HL-60/S4 treated with phorbol 12-myristate 13-acetate at 8.2 ng/mL for 4 days and 3 days (cell line): ENCODE measurements around the gene PLEKHS1.
"Not testable (repeated sequence)": the region's sequence is repeated elsewhere in the genome, so short reads cannot be mapped to it uniquely, and the experiment has no call there.

Source experiments
- in situ Hi-C: fragments of 300-500 bp; cut with MboI; formaldehyde crosslinking; loops from 2 replicates; pipeline ENCODE4 v1.15.0; 2022; ENCODE audit warnings: low sequenced_read_pairs

Gene PLEKHS1

DNA sequence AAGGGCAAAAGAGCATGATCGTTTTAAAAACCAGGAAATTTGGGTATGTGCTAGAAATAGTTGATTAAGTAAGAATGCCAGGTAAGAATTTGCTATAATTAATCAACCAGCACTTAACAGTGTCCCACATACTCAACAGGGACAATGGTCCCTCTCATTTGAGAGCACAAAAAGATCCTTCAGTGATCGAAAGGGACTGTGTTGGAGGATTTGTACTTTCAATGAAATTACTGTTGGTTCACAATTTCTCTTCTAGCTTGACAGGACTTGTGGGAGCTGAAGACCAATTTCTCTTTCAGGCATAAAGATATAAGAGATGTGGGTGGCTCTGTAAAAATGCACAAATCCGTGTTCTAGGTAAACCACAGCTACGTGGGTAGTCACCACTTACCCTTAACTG is 12.5 kb upstream of the PLEKHS1 start:
- in situ Hi-C loops, result no loop called here

DNA sequence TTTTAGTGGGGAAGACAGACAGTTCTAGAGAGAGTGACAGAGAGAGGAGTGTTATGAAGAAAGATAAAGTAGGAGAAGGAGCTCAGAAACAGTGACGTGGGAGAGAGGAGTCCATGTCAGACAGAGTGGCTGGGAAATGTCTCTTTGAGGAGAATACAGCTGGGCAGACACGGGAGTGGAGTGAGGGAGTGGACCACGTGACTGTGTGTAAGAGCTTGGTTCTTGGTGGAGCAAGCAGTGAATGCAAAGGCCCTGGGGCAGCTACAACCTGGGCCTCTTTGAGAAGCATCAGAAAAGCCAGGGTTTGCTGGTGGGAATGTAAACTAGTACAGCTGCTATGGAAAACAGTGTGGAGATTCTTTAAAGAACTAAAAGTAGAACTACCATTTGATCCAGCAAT is 11.9 kb upstream of the PLEKHS1 start:
- in situ Hi-C loops, result no loop called here

DNA sequence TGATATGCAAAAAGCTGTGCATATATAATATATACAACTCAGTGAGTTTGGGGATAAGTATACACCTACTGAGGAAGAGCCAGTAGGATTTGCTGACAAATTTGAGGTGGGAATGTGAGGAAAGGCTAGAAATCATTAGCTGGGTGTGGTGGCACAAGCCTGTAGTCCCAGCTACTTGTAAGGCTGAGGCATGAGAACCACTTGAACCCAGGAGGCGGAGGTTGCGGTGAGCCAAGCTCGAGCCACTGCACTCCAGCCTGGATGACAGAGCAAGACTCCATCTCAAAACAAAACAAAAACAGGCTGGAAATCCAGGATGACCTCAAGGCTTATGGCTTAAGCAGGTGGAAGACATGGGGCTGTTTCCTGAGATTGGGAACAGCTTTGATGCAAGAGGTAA is 10.6 kb upstream of the PLEKHS1 start:
- in situ Hi-C loops, result no loop called here

DNA sequence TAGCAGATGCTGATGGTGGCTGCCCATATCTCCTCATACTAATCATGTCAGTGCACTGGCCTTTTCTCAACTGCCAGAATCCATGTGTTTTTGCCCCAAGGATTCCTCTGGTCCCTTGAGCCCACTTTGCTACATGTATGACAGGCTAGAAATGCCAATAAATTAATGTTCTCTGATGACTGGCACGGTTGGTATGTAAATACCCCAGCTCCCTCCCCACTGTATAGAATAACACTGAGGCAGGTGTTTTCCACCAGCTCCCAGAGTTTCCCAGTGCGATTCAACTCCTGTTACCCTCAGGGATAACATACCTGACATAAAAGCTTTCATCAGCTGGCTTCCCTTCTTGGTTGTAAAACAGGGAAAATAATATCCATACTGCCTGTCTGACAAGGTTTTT is 9.0 kb upstream of the PLEKHS1 start:
- in situ Hi-C loops, result no loop called here

DNA sequence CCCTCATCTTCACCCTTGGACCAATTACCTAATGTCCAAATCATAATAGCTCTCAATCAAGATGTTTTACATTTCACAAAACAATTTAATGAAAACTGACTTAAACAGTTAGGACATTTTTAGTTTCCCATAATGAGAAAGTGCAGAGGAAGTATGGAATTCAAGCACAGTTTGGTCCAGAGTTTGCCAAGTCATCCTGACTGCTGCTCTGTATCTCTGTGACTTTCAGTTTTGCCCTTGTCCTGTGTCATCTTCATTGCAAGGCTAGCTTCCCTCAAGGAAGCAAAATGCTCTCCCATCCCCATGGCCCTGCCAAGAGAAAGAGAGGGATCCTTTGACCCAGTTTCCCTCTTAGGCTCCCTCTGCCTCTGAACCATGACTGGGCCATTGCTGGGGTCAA is 7.9 kb upstream of the PLEKHS1 start:
- in situ Hi-C loops, result no loop called here

DNA sequence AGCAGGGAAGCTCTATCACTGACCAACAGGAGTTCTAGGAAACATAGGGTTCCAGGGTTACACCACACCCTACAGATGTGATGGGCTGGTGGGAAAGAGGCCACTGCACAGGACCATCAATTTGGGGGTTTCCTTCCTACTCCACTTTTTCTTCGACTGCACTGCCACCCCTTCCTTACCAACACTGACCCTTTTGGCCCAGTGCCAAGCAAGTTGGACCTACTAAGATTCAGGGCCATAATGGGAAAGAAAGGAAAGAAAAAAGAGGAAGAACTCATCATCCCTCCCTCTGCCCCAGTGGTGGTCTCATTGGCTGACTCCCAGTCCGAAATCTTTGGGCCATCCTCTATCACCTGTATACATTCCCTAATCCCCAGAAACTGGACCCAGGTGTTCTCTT is 6.1 kb upstream of the PLEKHS1 start:
- in situ Hi-C loops, result no loop called here

DNA sequence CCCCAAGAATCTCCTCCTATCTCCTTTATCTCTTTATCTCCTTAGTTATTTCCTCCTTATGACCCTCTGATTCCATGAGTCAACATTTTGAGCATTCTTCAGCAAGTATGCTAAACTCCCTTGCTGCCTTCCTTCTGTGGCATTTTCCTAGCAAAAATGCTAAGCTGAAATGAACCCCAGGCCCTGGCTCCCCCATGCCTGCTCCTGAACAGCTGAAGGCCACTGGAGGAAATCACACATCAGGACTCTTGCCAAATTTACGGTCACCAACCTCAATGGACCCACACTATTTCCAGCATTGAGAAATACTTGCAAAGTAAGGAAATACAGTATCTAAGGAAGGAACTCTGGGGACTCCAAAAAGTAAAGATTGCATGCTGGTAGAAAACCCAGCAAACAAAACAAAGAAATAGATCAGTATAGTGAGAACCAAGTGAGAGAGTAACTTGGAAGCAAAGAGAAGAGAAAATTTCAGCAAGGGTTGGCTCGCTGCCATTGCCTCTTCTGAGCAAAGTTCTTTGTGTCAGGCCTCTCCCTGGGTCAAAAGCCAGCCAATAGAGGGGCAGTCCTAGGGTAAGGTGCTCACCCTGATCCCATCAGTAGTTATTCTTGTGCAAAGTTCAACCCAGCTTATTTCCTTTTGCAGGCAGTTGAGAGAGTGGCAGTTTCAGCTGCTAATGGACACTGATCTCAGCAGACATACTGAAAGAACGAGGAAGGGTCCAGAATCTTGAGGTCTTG is 5.1 kb upstream of the PLEKHS1 start:
- in situ Hi-C loops, result no loop called here

DNA sequence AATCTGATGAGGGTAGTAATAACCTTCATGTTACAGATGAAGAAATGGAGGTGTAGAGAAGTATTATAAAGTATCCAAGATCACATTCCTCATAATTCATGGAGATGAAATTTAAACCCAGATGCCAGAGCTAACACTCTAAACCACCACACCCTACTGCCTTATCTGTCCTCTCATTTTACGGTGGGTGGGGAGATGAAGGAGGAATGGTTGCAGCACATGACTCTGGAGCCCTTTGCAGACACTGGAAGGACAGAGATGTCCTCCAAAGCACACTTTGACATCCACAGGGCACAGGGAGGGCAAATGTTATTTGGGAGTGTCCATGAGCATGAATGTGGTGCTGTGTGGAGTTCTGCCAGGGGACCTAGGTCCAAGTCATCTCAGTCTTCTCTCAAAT is 1.1 kb downstream of the PLEKHS1 start:
- in situ Hi-C loops, result no loop called here

DNA sequence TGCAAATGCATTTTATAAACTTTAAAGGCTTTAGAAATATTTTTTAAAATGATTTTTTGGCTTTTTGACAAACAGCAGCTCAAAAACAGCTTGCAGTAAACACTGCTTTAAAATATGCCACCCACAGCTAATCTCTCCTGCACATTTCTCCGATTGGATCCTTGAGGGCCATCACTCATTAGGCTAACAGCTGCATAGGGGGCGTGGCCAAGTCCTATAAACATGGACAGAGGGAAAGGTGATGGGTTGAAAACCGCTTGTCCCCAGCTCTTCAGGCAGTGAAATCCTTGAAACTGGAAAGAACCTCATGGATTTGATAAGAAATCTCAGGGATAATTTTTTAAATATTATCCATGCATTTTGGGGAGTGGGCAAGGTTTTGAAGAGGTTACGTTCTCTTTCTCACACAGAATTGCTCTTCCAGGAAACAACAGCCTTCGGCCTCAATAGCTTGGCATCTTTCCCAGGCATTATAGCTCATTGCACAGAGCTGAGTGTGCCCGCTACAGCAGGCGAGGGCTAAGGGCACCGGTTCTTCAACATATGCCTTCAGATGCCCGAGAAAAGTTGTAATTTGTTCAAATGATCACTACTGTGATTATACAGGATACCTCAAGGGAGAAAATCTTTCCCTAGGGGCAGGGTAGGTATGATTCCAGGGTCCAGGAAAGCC is 1.7 kb downstream of the PLEKHS1 start:
- in situ Hi-C loops, result no loop called here

DNA sequence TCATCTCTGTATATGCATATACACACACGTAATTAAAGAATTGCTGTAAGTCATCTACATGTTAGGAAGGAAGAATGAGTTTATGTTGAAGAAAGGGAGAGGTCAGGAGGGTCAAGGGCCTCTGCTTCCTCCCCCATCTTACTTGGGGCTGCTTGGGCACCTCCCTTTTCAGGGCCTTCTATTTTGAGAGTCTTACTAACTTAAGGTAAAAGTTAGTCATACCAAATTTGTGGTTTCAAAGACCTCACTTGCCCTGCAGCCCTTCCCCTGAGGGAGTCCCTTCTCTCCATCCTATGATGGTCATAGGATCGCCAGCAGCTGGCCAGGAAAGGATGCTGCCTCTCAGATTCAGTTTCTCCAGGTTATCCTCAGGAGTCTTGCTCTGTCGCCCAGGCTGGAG is 2.6 kb downstream of the PLEKHS1 start:
- in situ Hi-C loops, result no loop called here

DNA sequence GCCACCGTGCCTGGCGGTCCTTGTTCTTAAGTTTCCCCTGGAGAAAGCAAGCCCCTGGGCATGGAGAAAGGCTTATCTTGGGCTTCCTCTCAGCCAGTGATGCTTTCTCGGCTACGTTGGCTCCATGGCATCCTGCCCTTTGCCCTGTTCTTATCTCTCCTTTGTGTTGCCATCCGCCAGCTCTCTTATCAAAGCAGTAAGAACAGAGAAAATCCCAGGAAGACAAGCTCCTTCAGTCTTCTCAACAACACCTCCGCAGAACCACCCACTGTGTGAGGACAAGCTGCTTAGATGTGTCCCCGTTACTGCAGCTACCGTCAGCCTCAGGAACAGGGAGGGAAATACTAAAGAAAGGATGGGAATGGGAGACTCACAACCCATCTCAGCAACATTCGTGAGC is 3.3 kb downstream of the PLEKHS1 start:
- in situ Hi-C loops, result no loop called here

DNA sequence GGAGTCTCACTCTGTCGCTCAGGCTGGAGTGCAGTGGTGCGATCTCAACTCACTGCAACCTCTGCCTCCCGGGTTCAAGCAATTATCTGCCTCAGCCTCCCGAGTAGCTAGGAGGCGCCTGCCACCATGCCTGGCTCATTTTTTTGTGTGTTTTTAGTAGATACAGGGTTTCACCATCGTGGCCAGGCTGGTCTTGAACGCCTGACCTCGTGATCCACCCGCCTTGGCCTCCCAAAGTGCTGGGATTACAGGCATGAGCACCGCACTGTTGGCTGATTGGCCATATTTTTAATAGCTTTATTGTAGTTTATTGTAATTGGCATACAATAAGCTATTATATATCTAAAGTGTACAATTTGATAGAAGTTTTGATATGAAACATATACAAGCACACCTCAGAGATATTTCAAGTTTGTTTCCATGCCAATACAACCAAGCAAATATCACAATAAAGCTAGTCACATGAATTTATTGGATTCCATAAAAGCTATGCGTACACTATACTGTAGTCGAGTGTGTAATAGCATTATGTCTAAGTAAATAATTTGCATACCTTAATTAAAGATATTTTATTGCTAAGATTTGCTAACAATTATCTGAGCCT is 5.6 kb downstream of the PLEKHS1 start:
- in situ Hi-C loops, result no loop called here

DNA sequence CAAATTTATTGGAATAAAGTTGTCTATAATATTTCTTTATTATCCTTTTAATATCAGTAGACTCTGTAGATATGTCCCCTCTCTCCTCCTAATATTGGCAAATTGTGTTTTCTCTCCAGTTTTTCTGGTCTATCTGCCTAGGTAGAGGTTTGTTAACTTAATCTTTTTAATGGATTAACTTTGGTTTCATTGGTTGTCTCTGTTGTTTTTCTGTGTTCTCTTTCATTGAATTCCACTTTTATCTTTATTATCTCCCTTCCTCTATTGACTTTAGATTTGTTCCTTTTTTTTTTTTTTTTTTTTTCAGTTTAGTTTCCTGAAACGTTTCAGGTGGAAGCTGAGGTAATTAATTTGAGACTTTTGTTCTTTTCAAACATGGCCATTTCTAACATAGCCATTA is 10.6 kb downstream of the PLEKHS1 start:
- in situ Hi-C loops, result no loop called here

DNA sequence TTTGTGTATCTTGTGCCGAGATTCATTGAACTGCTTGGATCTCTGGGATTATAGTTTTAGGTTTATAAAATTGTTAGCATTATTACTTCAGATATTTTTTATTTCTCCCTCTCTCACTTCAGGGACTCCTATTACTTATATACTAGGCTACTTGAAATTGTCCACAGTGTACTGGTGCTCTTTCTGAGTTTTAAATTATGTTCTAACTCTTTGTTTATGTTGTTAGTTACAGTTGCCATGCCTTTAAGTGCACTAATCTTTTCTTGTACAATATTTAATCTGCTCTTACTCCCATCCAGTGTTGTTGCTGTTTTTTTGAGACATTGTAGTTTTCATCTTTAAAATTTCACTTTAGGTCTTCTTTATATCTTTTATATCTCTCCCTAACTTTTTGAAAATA is 13.1 kb downstream of the PLEKHS1 start:
- in situ Hi-C loops, result no loop called here

DNA sequence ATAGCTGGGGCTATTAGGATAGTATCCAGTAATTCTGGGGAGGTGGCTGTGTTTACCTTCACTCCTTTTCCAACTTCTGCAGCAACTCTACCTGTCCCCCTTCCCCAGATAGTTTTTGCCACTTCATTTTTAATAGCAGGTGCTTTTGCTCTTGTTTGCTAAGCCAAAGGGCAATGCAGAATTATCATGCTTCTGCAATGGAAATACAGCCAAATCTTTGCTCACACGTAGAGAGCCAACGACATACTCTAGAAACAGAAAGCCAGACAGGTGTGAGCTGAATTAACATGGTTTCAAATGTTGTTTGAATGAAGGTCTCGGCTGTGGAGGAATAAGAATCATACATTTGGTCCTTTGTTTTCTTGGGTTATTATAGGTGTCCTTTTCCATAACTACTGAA is 14.4 kb downstream of the PLEKHS1 start:
- in situ Hi-C loops, result no loop called here

DNA sequence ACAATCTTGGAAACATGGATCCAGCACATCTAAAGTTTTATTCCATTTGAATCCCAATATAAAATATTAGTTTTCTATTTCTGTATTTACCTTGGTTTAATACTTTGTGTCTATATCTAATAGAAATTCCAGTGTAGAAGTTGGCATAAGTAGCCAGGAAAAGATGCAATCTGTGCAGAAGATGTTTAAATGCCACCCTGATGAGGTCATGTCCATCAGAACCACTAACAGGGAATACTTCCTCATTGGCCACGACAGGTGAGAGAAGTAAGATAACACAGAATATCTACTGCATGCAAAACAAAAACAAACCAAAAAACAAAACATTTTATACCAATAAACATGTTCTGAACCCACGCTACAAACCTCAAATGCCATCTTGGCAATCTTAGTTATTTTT is 15.7 kb downstream of the PLEKHS1 start:
- in situ Hi-C loops, result no loop called here

DNA sequence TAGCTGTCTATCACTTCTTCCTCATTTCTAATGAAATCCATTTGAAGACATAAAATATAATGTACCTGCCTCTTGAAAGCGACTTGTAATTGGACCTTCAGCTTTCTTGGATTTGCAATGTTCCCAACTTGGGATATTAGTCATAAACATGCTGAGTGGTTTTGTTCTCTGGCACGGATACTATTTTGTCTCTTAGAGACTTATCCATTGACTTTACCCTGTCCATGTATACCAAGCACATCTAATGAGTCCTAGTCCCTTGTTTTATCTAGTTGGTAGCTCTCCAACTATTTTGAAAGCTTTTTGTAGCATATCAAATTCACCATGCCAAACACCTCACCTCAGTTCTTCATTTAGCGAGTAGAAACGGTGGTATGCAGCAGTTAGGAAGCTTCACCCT is 18.9 kb downstream of the PLEKHS1 start:
- in situ Hi-C loops, result no loop called here

DNA sequence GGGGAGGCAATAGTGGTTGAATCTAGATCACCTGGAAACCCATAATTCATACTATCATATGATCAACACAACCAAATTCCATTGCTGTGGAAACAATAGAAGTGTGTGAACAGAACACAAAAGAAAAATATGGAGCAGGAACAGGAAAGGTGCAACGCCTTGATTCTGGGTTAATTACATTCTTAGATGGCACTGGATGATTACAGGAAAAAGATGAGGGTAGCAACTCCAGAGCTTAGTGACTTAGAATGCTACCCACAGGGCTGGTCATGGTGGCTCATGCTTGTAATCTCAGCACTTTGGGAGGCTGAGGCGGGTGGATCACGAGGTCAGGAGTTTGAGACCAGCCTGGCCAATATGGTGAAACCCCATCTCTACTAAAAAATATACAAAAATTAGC is 19.6 kb downstream of the PLEKHS1 start:
- in situ Hi-C loops, result not testable (repeated sequence)

DNA sequence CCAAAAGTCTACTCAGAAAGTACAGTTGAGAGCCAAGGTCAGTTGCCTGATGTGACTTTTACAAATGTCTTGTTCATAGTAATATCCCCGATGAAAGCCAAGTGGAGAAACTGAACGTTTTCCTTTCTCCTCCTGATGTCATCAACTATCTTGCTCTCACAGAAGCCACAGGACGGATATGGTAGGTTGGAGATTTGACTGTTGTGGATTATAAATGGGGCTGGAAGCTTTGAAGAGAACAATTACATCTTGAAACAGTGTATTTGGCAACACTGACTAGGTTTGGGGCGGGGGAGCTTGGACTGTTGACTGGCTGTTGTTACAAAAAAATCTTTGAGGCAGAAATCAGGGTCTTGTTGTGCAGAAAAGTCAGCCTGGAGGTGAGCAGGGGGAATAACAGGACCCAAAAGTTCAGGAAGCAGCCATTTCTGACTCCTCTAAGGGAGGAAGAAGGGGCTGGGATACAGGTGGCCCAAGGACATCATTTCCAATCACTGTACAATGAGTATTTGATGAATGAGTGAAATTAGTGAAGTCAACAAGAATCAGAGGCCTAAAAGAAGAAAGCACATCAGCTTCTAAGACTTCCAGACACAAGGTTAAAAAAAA is 24.3 kb downstream of the PLEKHS1 start:
- in situ Hi-C loops, result no loop called here

DNA sequence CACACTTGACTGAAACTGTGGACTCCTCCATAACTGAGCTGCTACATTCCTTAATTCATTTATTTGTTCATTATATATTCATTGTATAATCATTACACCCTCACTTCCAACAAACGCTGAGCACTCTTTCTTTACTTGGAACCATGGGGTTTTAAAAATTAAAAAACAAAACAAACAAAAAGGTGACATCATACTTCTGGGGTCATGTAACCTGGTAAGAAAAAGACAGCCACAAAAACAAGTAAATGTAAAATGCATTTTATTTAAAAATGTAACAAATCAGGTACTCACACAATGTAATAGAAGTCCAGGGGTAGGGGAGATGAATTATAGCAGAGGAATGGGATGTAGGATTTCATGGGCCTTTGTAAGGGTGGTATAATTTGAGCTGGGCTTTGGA is 25.1 kb downstream of the PLEKHS1 start:
- in situ Hi-C loops, result no loop called here

DNA sequence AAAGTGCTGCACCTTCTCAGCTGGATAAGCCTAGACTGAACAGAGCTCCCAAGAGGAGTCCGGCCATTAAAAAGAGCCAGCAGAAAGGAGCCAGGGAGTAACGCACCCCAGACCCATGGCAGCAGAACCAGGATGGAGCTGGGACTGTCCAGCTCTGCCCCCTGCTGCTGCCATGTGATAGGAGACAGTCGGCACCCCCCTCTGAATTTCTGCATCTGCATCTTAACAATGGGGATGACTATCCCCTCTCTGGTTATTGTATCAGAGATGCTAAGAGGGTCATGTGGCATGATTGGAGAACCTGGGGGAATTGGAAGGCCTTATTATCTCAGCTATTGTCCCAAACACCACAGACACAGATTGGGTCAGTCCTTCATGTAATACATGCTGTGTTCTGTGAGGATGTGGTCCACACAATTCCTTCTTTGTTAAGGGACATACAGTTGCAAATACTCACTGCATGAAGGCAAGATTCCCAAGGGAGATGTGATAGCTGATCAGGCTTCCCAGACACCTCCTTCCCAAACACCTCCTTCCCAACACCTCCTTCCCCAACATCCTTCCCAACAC is 29.3 kb downstream of the PLEKHS1 start:
- in situ Hi-C loops, result no loop called here

DNA sequence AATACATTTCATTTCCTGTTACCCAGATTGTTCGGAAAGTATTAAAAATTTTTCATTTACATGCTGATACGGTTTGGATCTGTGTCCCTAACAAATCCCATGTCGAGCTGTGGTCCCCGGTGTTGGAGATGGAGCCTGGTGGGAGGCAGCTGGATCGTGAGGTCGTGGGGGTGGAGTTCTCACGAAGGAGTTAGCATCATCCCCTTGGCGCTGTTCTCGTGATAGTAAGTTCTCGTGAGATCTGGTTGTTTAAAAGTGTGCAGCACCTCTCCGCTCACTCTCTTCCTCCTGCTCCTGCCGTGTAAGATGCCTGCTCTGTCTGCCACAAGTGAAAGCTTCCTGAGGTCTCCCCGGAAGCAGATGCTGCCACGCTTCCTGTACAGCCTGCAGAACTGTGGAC is 30.9 kb downstream of the PLEKHS1 start:
- in situ Hi-C loops, result no loop called here
